Heart left ventricle (tissue), 16 donors: ENCODE data around the gene CCDC192. TPM values are rescaled to one million over a fixed set of nuclear protein-coding genes. Genes with fewer than 3 reads are reported as not detected.

Experiments
- ATAC-seq, 4 donors: fragments of 200-7000 bp; cut with Tn5 transposase; one replicate each; pipeline ENCODE4 v1.9.1; 2020 to 2022; ENCODE audit warnings: moderate library complexity in 4 of 4, mild to moderate bottlenecking in 3 of 4, moderate number of reproducible peaks in 1 of 4
- DNase-seq, 5 donors: peaks; one replicate each; pipeline ENCODE4 v3.0.0-alpha.2; 2020
- H3K27ac ChIP-seq, 12 donors: fragments of 200-600 bp; sonication (generic) in 4 of 12; one replicate each; pipeline versions ENCODE4 v1.5.0 to v1.8.0; 2016 to 2022; ENCODE audit warnings: mild to moderate bottlenecking in 2 of 12
- H3K27me3 ChIP-seq, 9 donors: fragments of 200-600 bp; sonication (generic) in 2 of 9; one replicate each; pipeline versions ENCODE4 v1.5.1 to v1.8.0; 2016 to 2022; ENCODE audit warnings: mild to moderate bottlenecking in 3 of 9
- H3K36me3 ChIP-seq, 9 donors: fragments of 200-600 bp; sonication (generic) in 2 of 9; one replicate each; pipeline versions ENCODE4 v1.5.0 to v1.8.0; 2018 to 2022; ENCODE audit warnings: mild to moderate bottlenecking in 2 of 9
- H3K4me1 ChIP-seq, 12 donors: fragments of 200-600 bp; sonication (generic) in 4 of 12; one replicate each; pipeline versions ENCODE4 v1.5.0 to v1.8.0; 2016 to 2022; ENCODE audit warnings: mild to moderate bottlenecking in 3 of 12
- H3K4me3 ChIP-seq, 12 donors: fragments of 200-600 bp; sonication (generic) in 4 of 12; one replicate each; pipeline versions ENCODE4 v1.5.0 to v1.8.0; 2017 to 2022; ENCODE audit warnings: mild to moderate bottlenecking in 9 of 12, moderate library complexity in 4 of 12
- H3K9me3 ChIP-seq, 12 donors: fragments of 200-600 bp; sonication (generic) in 4 of 12; one replicate each; pipeline versions ENCODE4 v1.5.0 to v1.8.0; 2016 to 2022; ENCODE audit warnings: mild to moderate bottlenecking in 1 of 12
- CTCF ChIP-seq, 12 donors: fragments of 200-600 bp; sonication (generic) in 4 of 12; IDR thresholded peaks; one replicate each; pipeline versions ENCODE4 v1.5.0 to v1.8.0; 2018 to 2022; ENCODE audit warnings: antibody characterized with exemption in 12 of 12, mild to moderate bottlenecking in 5 of 12
- POLR2A ChIP-seq, 2 donors: fragments of 450-650 bp; IDR thresholded peaks; one replicate each; pipeline ENCODE4 v1.6.1; 2017; ENCODE audit warnings: antibody characterized with exemption in 2 of 2, mild to moderate bottlenecking in 2 of 2, moderate library complexity in 2 of 2
- WGBS, 4 donors: extraction: QIAGEN DNeasy Blood & Tissue Kit in 2 of 4; methylation state at CpG; one replicate each; pipeline versions ENCODE4 v1.1.5 to v1.1.7; 2013 to 2018; 5-methylcytosine and 5-hydroxymethylcytosine counted together
- intact Hi-C, 10 donors: fragments of 100-400 bp; cut with DNase I; formaldehyde crosslinking; loops; one replicate each; pipeline versions ENCODE4 v1.11.1 to v1.14.2; 2022
- polyA plus RNA-seq, 2 donors: library from polyadenylated mRNA; stranded (reverse); fragments of 200-250 nt; gene quantifications; one replicate each; pipeline ENCODE4 v1.2.3, GENCODE V29; 2013
- total RNA-seq, 9 donors: library from RNA; depleted of rRNA in 2 of 9; stranded (reverse); fragments of >200 nt in 2 of 9; fragmentation: NEBNext Ultra II Directional in 3 of 9; extraction: Animal tissue kit (Norgen Biotek cat#: 25700) in 3 of 9; gene quantifications; one replicate each; pipeline versions ENCODE4 v1.1.0 to v1.2.4, GENCODE V29; 2016 to 2023
- donor health status: ischemic (EF 13 %, LVEDD 7.1; RV severe dilation, severe dysfunction).
- donor health status: healthy with polysubstance abuse.
- donor health status: DM: no; HTN: yes; CAD: no.
- donor health status: DM: no; HTN: no; CAD: no.
- donor health status: ischemic (EF 25% LVEDD 6.9; RV normal size, moderate dysfunction).
- donor health status: ischemic (EF 25% LVEDD 5.7; RV mildly dilated, moderate dysfunction).
- donor health status: healthy.
- donor health status: DM: yes; HTN: yes; CAD: no.
- donor health status: ischemic (EF 35%, LVEDD 5.7; RV mildly dilated, moderate dysfunction).
- donor health status: nonischemic (EF 11% LVEDD 7.7; RV severe dilation, severe dysfunction).
- donor health status: DM: yes; HTN: yes; CAD: no.
- donor health status: PGD.
- donor health status: ischemic (EF 29% LVEDD 5.4; RV normal size, mild dysfunction).
- donor health status: nonischemic (EF 23%, LVEDD 6.1; RV moderate dilation, normal function).

Gene CCDC192
- total and polyA plus RNA-seq, 11 donors, result 0.07 to 1.3 (median 0.42) TPM; not detected in 8

- peak in 3 of 4 donors; percentile 11 to 55 (median 42) for ATAC-seq
- TF ChIP-seq CTCF (IDR thresholded peaks at IDR 0.05), result no peak
- no peak for TF ChIP-seq POLR2A (IDR thresholded peaks at IDR 0.05)
- intact Hi-C loops, result loop anchor here in 6 of 10 donors (5.0 to 10.0 kb wide), 5 partner anchors 212 to 622 kb away; partner anchors contain the start of gene SLC12A2 (in 1 of the 6)
These were observed 169.3 kb downstream of the CCDC192 start for GRCh38 chr5:127872494-127872893.

GRCh38 chr5:127875235-127876021 is 172.2 kb downstream of the CCDC192 start:
- 18 to 26% (median 21%) methylated on average over 8 of the region's 8 CpGs for WGBS, 4 donors
- no peaks in the 10 kb centered on the region for H3K9me3 ChIP-seq
- H3K27ac ChIP-seq, result peak overlapping the region; percentile 18 to 86 (median 68)
- no peak overlapping the region for H3K4me3 ChIP-seq
- no peaks in the 10 kb centered on the region for H3K27me3 ChIP-seq
- no peaks in the 10 kb centered on the region for H3K36me3 ChIP-seq
- ATAC-seq (peak; percentile 83 to 95 (median 93)), DNase-seq (peak; percentile 40 to 80 (median 61))
- TF ChIP-seq CTCF (IDR thresholded peaks at IDR 0.05) (peak in 11 of 12 donors; percentile 11 to 54 (median 31)), POLR2A (IDR thresholded peaks at IDR 0.05) (no peak)
- intact Hi-C loops, result loop anchor here in 8 of 10 donors (2.0 to 10.0 kb wide), 9 partner anchors 207 to 619 kb away; partner anchors contain the start of gene SLC12A2 (in 7 of the 8)
- peaks cover 3 to 43% (median 21%) of the 10 kb centered on the region in 12 donors for H3K4me1 ChIP-seq

More at GRCh38 chr5:127872494-127872893, 169.3 kb downstream of the CCDC192 start:
- Histone ChIP-seq H3K27ac (peak overlapping the region in 8 of 12 donors; percentile 0 to 67 (median 28)), H3K4me1 (peaks cover 3 to 46% (median 22%) of the 10 kb centered on the region in 12 donors), H3K27me3 (no peaks in the 10 kb centered on the region), H3K4me3 (no peak overlapping the region), H3K9me3 (no peaks in the 10 kb centered on the region), H3K36me3 (no peaks in the 10 kb centered on the region)
- DNase-seq, result peak in 2 of 5 donors; percentile 23 to 40

GRCh38 chr5:127876384-127876783 is 173.2 kb downstream of the CCDC192 start:
- Histone ChIP-seq H3K27ac (peak overlapping the region; percentile 18 to 86 (median 68)), H3K27me3 (no peaks in the 10 kb centered on the region), H3K36me3 (no peaks in the 10 kb centered on the region), H3K4me3 (no peak overlapping the region), H3K4me1 (peaks cover 2 to 34% (median 12%) of the 10 kb centered on the region in 12 donors), H3K9me3 (no peaks in the 10 kb centered on the region)
- ATAC-seq, result peak in 2 of 4 donors; percentile 26 to 33
- WGBS, 4 donors, result 74 to 84% (median 79%) methylated on average over 3 of the region's 3 CpGs
- TF ChIP-seq CTCF (IDR thresholded peaks at IDR 0.05) (no peak), POLR2A (IDR thresholded peaks at IDR 0.05) (no peak)
- no peak for DNase-seq
- intact Hi-C loops, result loop anchor here in 8 of 10 donors (2.0 to 10.0 kb wide), 8 partner anchors 206 to 618 kb away; partner anchors contain the start of gene SLC12A2 (in 7 of the 8)

- TF ChIP-seq CTCF (IDR thresholded peaks at IDR 0.05) (peak in 11 of 12 donors; percentile 26 to 69 (median 49)), POLR2A (IDR thresholded peaks at IDR 0.05) (no peak)
- H3K4me1 ChIP-seq, result peaks cover 0 to 21% (median 8%) of the 10 kb centered on the region in 12 donors
- ATAC-seq, result peak in 3 of 4 donors; percentile 40 to 57 (median 56)
- H3K27ac ChIP-seq, result no peak overlapping the region
- H3K9me3 ChIP-seq, result no peaks in the 10 kb centered on the region
- no peaks in the 10 kb centered on the region for H3K36me3 ChIP-seq
- intact Hi-C loops, result loop anchor here in 8 of 10 donors (5.0 to 10.0 kb wide), 7 partner anchors 204 to 617 kb away; partner anchors contain the start of gene SLC12A2 (in 6 of the 8)
- H3K4me3 ChIP-seq, result no peak overlapping the region
- WGBS, 4 donors, result 75 to 76% (median 75%) methylated on average over 4 of the region's 4 CpGs
- H3K27me3 ChIP-seq, result no peaks in the 10 kb centered on the region
- DNase-seq, result peak in 4 of 5 donors; percentile 36 to 61 (median 50)
These were observed 175.1 kb downstream of the CCDC192 start for GRCh38 chr5:127878174-127878750.
